ENCODE results near the gene PGM3. TPM values are rescaled to one million over a fixed set of nuclear protein-coding genes. Genes with fewer than 3 reads are reported as not detected.

PGM3 gene
- polyA plus RNA-seq, 1 donor (not counting 4 experiments of a cell fraction or from before 2014, with no cell fraction given) = 32.1 TPM

- Histone ChIP-seq H3K9ac (ENCODE audit: control insufficient read depth, extremely low read depth, insufficient read depth, low read length) (no peak overlapping the region), H4K20me1 (ENCODE audit: control insufficient read depth, extremely low read depth, insufficient read depth, low read length) (no peaks in the 10 kb centered on the region), H3K36me3 (ENCODE audit: control insufficient read depth in 2 of 2, extremely low read depth in 1 of 2, insufficient read depth in 2 of 2, low read length in 2 of 2) (peaks cover 9 to 11% of the 10 kb centered on the region in 2 experiments), H3K4me1 (ENCODE audit: control insufficient read depth, extremely low read depth, insufficient read depth, low read length) (no peaks in the 10 kb centered on the region), H2AFZ (ENCODE audit: control insufficient read depth, low read length) (no peak overlapping the region), H3K4me3 (ENCODE audit: control insufficient read depth in 2 of 3, extremely low read depth in 1 of 3, insufficient read depth in 2 of 3, low read depth in 1 of 3, low read length in 3 of 3) (no peak overlapping the region), H3K9me1 (ENCODE audit: control insufficient read depth, extremely low read depth, insufficient read depth, low read length) (no peaks in the 10 kb centered on the region), H3K4me2 (ENCODE audit: control insufficient read depth, extremely low read depth, insufficient read depth, low read depth, low read length) (no peak overlapping the region), H3K9me3 (ENCODE audit: control insufficient read depth, low read depth, low read length) (no peaks in the 10 kb centered on the region), H3K79me2 (ENCODE audit: control insufficient read depth, insufficient read depth, low read length) (no peaks in the 10 kb centered on the region), H3K27ac (ENCODE audit: control insufficient read depth, insufficient read depth, low read length) (no peak overlapping the region), H3K27me3 (ENCODE audit: control insufficient read depth, extremely low read depth, insufficient read depth, low read length) (no peaks in the 10 kb centered on the region)
- dilution Hi-C loops (cut with MboI; ENCODE audit: extremely low pct_ligation_motif_present, low sequenced_read_pairs) = no loop called here
- FAIRE-seq = no peak
- no peak for DNase-seq (ENCODE audit: low read depth, low spot score)
- no peak for TF ChIP-seq EZH2 (IDR thresholded peaks at IDR 0.05; ENCODE audit: low read length)
- TF ChIP-seq CTCF (optimal IDR thresholded peaks at IDR 0.05 in 1 of 3, IDR thresholded peaks at IDR 0.05 in 1 of 3, conservative IDR thresholded peaks at IDR 0.05 in 1 of 3; ENCODE audit: extremely low read depth in 1 of 3, insufficient read depth in 2 of 3, low read length in 3 of 3) = no peak
These were observed 42.0 kb downstream of the PGM3 start for GRCh38 chr6:83151114-83151513.

- H2AFZ ChIP-seq (ENCODE audit: control insufficient read depth, low read length) = no peak overlapping the region
- no peak for DNase-seq (ENCODE audit: low read depth, low spot score)
- peaks cover 7% of the 10 kb centered on the region for H3K4me1 ChIP-seq (ENCODE audit: control insufficient read depth, extremely low read depth, insufficient read depth, low read length)
- TF ChIP-seq EZH2 (IDR thresholded peaks at IDR 0.05; ENCODE audit: low read length) = no peak
- no peak for TF ChIP-seq CTCF (optimal IDR thresholded peaks at IDR 0.05 in 1 of 3, IDR thresholded peaks at IDR 0.05 in 1 of 3, conservative IDR thresholded peaks at IDR 0.05 in 1 of 3; ENCODE audit: extremely low read depth in 1 of 3, insufficient read depth in 2 of 3, low read length in 3 of 3)
- no peak overlapping the region for H3K4me3 ChIP-seq (ENCODE audit: control insufficient read depth in 2 of 3, extremely low read depth in 1 of 3, insufficient read depth in 2 of 3, low read depth in 1 of 3, low read length in 3 of 3)
- H4K20me1 ChIP-seq (ENCODE audit: control insufficient read depth, extremely low read depth, insufficient read depth, low read length) = no peaks in the 10 kb centered on the region
- H3K9me3 ChIP-seq (ENCODE audit: control insufficient read depth, low read depth, low read length) = no peaks in the 10 kb centered on the region
- peaks cover 4 to 9% of the 10 kb centered on the region in 2 experiments for H3K36me3 ChIP-seq (ENCODE audit: control insufficient read depth in 2 of 2, extremely low read depth in 1 of 2, insufficient read depth in 2 of 2, low read length in 2 of 2)
- FAIRE-seq = peak; percentile 80
- no peaks in the 10 kb centered on the region for H3K27me3 ChIP-seq (ENCODE audit: control insufficient read depth, extremely low read depth, insufficient read depth, low read length)
- dilution Hi-C loops (cut with MboI; ENCODE audit: extremely low pct_ligation_motif_present, low sequenced_read_pairs) = no loop called here
- no peak overlapping the region for H3K27ac ChIP-seq (ENCODE audit: control insufficient read depth, insufficient read depth, low read length)
- H3K9ac ChIP-seq (ENCODE audit: control insufficient read depth, extremely low read depth, insufficient read depth, low read length) = no peak overlapping the region
- H3K4me2 ChIP-seq (ENCODE audit: control insufficient read depth, extremely low read depth, insufficient read depth, low read depth, low read length) = no peak overlapping the region
- H3K79me2 ChIP-seq (ENCODE audit: control insufficient read depth, insufficient read depth, low read length) = no peaks in the 10 kb centered on the region
- no peaks in the 10 kb centered on the region for H3K9me1 ChIP-seq (ENCODE audit: control insufficient read depth, extremely low read depth, insufficient read depth, low read length)
These were observed 54.3 kb downstream of the PGM3 start for GRCh38 chr6:83138758-83139157.

Measured in keratinocyte (primary cell).